Midbrain (tissue), 1 donor: ENCODE measurements around the gene ANKRD63.

Source experiments
- DNase-seq: peaks from one replicate; lab custom pipeline; 2025; lab: John Stamatoyannopoulos, UW

ANKRD63 gene

GRCh38 chr15:40258544-40258943, 24.3 kb downstream of the ANKRD63 start:
- no peak for DNase-seq

- no peak for DNase-seq
Measured at GRCh38 chr15:40257656-40258450, 25.0 kb downstream of the ANKRD63 start.

- DNase-seq = no peak
Measured at GRCh38 chr15:40256638-40257235, 26.1 kb downstream of the ANKRD63 start.

- DNase-seq = no peak
Measured at GRCh38 chr15:40255033-40255432, 27.8 kb downstream of the ANKRD63 start.

- no peak for DNase-seq
Measured at GRCh38 chr15:40254452-40254851, 28.4 kb downstream of the ANKRD63 start.

- DNase-seq = no peak
Measured at GRCh38 chr15:40253167-40253790, 29.6 kb downstream of the ANKRD63 start.

- DNase-seq = no peak
Measured at GRCh38 chr15:40252438-40253166, 30.3 kb downstream of the ANKRD63 start.

GRCh38 chr15:40252141-40252437, 30.8 kb downstream of the ANKRD63 start:
- no peak for DNase-seq

- no peak for DNase-seq
Measured at GRCh38 chr15:40251486-40252140, 31.3 kb downstream of the ANKRD63 start.

GRCh38 chr15:40250771-40251483, 31.9 kb downstream of the ANKRD63 start:
- no peak for DNase-seq

- no peak for DNase-seq
Measured at GRCh38 chr15:40250304-40250656, 32.6 kb downstream of the ANKRD63 start.

- no peak for DNase-seq
Measured at GRCh38 chr15:40249477-40250303, 33.2 kb downstream of the ANKRD63 start.

GRCh38 chr15:40248006-40248783, 34.7 kb downstream of the ANKRD63 start:
- DNase-seq = no peak

GRCh38 chr15:40247406-40247971, 35.4 kb downstream of the ANKRD63 start:
- DNase-seq = no peak

GRCh38 chr15:40246496-40247280, 36.2 kb downstream of the ANKRD63 start:
- DNase-seq = no peak

- no peak for DNase-seq
Measured at GRCh38 chr15:40245666-40246450, 37.0 kb downstream of the ANKRD63 start.

GRCh38 chr15:40244961-40245523, 37.8 kb downstream of the ANKRD63 start:
- DNase-seq = no peak
